Mammary epithelial cell (primary cell): ENCODE results near the gene MEOX1.

Experiments used
- CTCF ChIP-seq, 2 donors: IDR thresholded peaks in 1 of 2; conservative IDR thresholded peaks in 1 of 2; 2 replicates each; pipeline ENCODE4 v1.5.1; 2011 to 2012; ENCODE audit warnings: inconsistent platforms in 2 of 2, low read length in 2 of 2, mild to moderate bottlenecking in 2 of 2, control low read depth in 1 of 2, low read depth in 1 of 2; ENCODE audit not compliant: insufficient read depth in 1 of 2; ENCODE audit errors: extremely low read depth in 1 of 2
- EZH2 ChIP-seq: IDR thresholded peaks from 2 replicates; pipeline ENCODE4 v1.6.1; 2012; ENCODE audit warnings: low read length, inconsistent platforms, borderline replicate concordance

GRCh38 chr17:43618276-43618675 is 43.4 kb downstream of the MEOX1 start:
- TF ChIP-seq CTCF (conservative IDR thresholded peaks at IDR 0.05 in 1 of 2, IDR thresholded peaks at IDR 0.05 in 1 of 2; ENCODE audit: extremely low read depth in 1 of 2, insufficient read depth in 1 of 2, low read depth in 1 of 2, low read length in 2 of 2) (no peak), EZH2 (no peak)
